H1 (cell line): ENCODE data around the gene MLLT6. TPM values are rescaled to one million over a fixed set of nuclear protein-coding genes. Genes with fewer than 3 reads are reported as not detected.

ENCODE experiments used
- CTCF ChIA-PET: fragments of 300-600 bp; sonication (Branson Sonifier 250); formaldehyde crosslinking; loops from one replicate; lab custom pipeline; 2021; ENCODE audit not compliant: partially characterized antibody; lab: Charles Lee
- POLR2A ChIA-PET: fragments of 300-600 bp; sonication (Branson Sonifier 250); formaldehyde crosslinking; loops from one replicate; lab custom pipeline; 2021; ENCODE audit warnings: inconsistent platforms; ENCODE audit not compliant: partially characterized antibody; lab: Charles Lee
- DNase-seq, 2 experiments: peaks; one replicate each; pipeline versions ENCODE4 v3.0.0 to v3.0.0-alpha.2; 2010 to 2022; ENCODE audit warnings: low spot score in 2 of 2, low read depth in 1 of 2, mixed read lengths in 1 of 2
- FAIRE-seq: peaks from 2 replicates; lab custom pipeline; 2011; peaks lifted over from hg19 to GRCh38; lab: Jason Lieb, UNC
- H2AFZ ChIP-seq: 2 replicates; pipeline ENCODE4 v1.8.1; 2012; ENCODE audit warnings: low read length, inconsistent platforms
- H2AK5ac ChIP-seq: 2 replicates; pipeline ENCODE4 v1.6.1; 2013; ENCODE audit warnings: low read depth, low read length
- H2BK120ac ChIP-seq: replicated peaks from 2 replicates; pipeline ENCODE3; 2013; ENCODE audit warnings: low read depth, low read length, inconsistent platforms
- H2BK12ac ChIP-seq: 2 replicates; pipeline ENCODE4 v1.6.1; 2013; ENCODE audit warnings: low read depth, low read length
- H2BK15ac ChIP-seq: 2 replicates; pipeline ENCODE4 v1.6.1; 2013; ENCODE audit warnings: low read length
- H2BK20ac ChIP-seq: 2 replicates; pipeline ENCODE4 v1.6.1; 2013; ENCODE audit warnings: low read length
- H2BK5ac ChIP-seq: 2 replicates; pipeline ENCODE4 v1.6.1; 2013; ENCODE audit warnings: low read depth, low read length
- H3K14ac ChIP-seq: 2 replicates; pipeline ENCODE4 v1.6.1; 2013; ENCODE audit warnings: inconsistent platforms; ENCODE audit not compliant: insufficient read length
- H3K18ac ChIP-seq: 2 replicates; pipeline ENCODE4 v1.6.1; 2013; ENCODE audit warnings: low read length; ENCODE audit errors: extremely low read depth
- H3K23ac ChIP-seq: 2 replicates; pipeline ENCODE4 v1.6.1; 2013; ENCODE audit warnings: inconsistent platforms; ENCODE audit not compliant: insufficient read length
- H3K23me2 ChIP-seq: 2 replicates; pipeline ENCODE4 v1.6.1; 2013; ENCODE audit warnings: low read depth, low read length
- H3K27ac ChIP-seq: 2 replicates; pipeline ENCODE4 v1.6.1; 2011; ENCODE audit warnings: low read depth, low read length, inconsistent platforms
- H3K27me3 ChIP-seq, 4 experiments: replicated peaks in 1 of 4; 1 replicate in 1 of 4; 2 replicates in 3 of 4; pipeline versions ENCODE4 v1.6.1 to v1.8.1; 2011 to 2013; ENCODE audit warnings: low read length in 3 of 4, mild to moderate bottlenecking in 3 of 4, inconsistent platforms in 2 of 4, mixed read lengths in 2 of 4, moderate library complexity in 1 of 4; ENCODE audit not compliant: control insufficient read depth in 3 of 4, insufficient read depth in 3 of 4; ENCODE audit errors: extremely low read depth in 1 of 4
- H3K36me3 ChIP-seq, 4 experiments: 2 replicates each; pipeline versions ENCODE4 v1.6.1 to v1.8.1; 2011 to 2013; ENCODE audit warnings: mild to moderate bottlenecking in 4 of 4, low read length in 3 of 4, moderate library complexity in 2 of 4, control low read depth in 1 of 4, inconsistent platforms in 1 of 4; ENCODE audit not compliant: insufficient read depth in 4 of 4, control insufficient read depth in 2 of 4
- H3K4ac ChIP-seq: replicated peaks from 2 replicates; pipeline ENCODE3; 2013; ENCODE audit warnings: low read length, low read depth, mixed read lengths, inconsistent platforms; ENCODE audit not compliant: insufficient read length
- H3K4me1 ChIP-seq, 4 experiments: replicated peaks in 1 of 4; 1 replicate in 1 of 4; 2 replicates in 3 of 4; pipeline versions ENCODE4 v1.6.1 to v1.8.1; 2011 to 2013; ENCODE audit warnings: low read length in 3 of 4, inconsistent platforms in 2 of 4, mixed read lengths in 1 of 4; ENCODE audit not compliant: insufficient read depth in 4 of 4, control insufficient read depth in 3 of 4
- H3K4me2 ChIP-seq, 2 experiments: 2 replicates each; pipeline versions ENCODE4 v1.6.1 to v1.8.1; 2011 to 2013; ENCODE audit warnings: low read depth in 2 of 2, low read length in 2 of 2, control low read depth in 1 of 2, inconsistent platforms in 1 of 2, mild to moderate bottlenecking in 1 of 2; ENCODE audit not compliant: insufficient read depth in 1 of 2
- H3K4me3 ChIP-seq, 4 experiments: fragments of 200-600, 300-600 bp in 1 of 4; sonication (generic), shearing (Covaris generic), sonication (Bioruptor Twin) in 1 of 4; 2 replicates each; pipeline versions ENCODE4 v1.5.1 to v1.8.1; 2011 to 2016; ENCODE audit warnings: low read length in 4 of 4, low read depth in 3 of 4, control low read depth in 2 of 4, inconsistent platforms in 2 of 4, mild to moderate bottlenecking in 2 of 4, mixed read lengths in 1 of 4, moderate library complexity in 1 of 4; ENCODE audit not compliant: insufficient read depth in 2 of 4; ENCODE audit errors: extremely low read depth in 1 of 4
- H3K56ac ChIP-seq: replicated peaks from 2 replicates; pipeline ENCODE3; 2013; ENCODE audit warnings: low read depth, mild to moderate bottlenecking, mixed read lengths, low read length, inconsistent platforms; ENCODE audit not compliant: insufficient read length
- H3K79me1 ChIP-seq: 2 replicates; pipeline ENCODE4 v1.6.1; 2013; ENCODE audit warnings: low read depth, low read length, control low read depth
- H3K79me2 ChIP-seq, 2 experiments: 2 replicates each; pipeline versions ENCODE4 v1.6.1 to v1.8.1; 2012 to 2013; ENCODE audit warnings: low read length in 2 of 2, mild to moderate bottlenecking in 2 of 2, inconsistent platforms in 1 of 2; ENCODE audit not compliant: insufficient read depth in 2 of 2, control insufficient read depth in 1 of 2
- H3K9ac ChIP-seq, 4 experiments: replicated peaks in 1 of 4; 1 replicate in 1 of 4; 2 replicates in 3 of 4; pipeline versions ENCODE4 v1.6.1 to v1.8.1; 2011 to 2013; ENCODE audit warnings: low read depth in 3 of 4, low read length in 3 of 4, control low read depth in 2 of 4, mild to moderate bottlenecking in 2 of 4, moderate library complexity in 2 of 4, inconsistent platforms in 1 of 4; ENCODE audit errors: extremely low read depth in 1 of 4
- H3K9me3 ChIP-seq, 2 experiments: 2 replicates each; pipeline versions ENCODE4 v1.6.1 to v1.8.1; 2012 to 2013; ENCODE audit warnings: mild to moderate bottlenecking in 2 of 2, moderate library complexity in 2 of 2, control low read depth in 1 of 2, inconsistent platforms in 1 of 2, low read depth in 1 of 2, low read length in 1 of 2, mixed read lengths in 1 of 2; ENCODE audit not compliant: insufficient read depth in 2 of 2
- H4K20me1 ChIP-seq, 2 experiments: replicated peaks in 1 of 2; 2 replicates each; pipeline versions ENCODE3 to v1.8.1; 2011 to 2013; ENCODE audit warnings: inconsistent platforms in 2 of 2, low read length in 2 of 2, mild to moderate bottlenecking in 1 of 2; ENCODE audit not compliant: insufficient read depth in 2 of 2, control insufficient read depth in 1 of 2
- H4K5ac ChIP-seq: 2 replicates; pipeline ENCODE4 v1.6.1; 2013; ENCODE audit warnings: low read length, low read depth, mixed read lengths, inconsistent platforms; ENCODE audit not compliant: insufficient read length
- H4K8ac ChIP-seq: 2 replicates; pipeline ENCODE4 v1.8.0; 2013; ENCODE audit warnings: mild to moderate bottlenecking, moderate library complexity, low read length, inconsistent platforms; ENCODE audit not compliant: insufficient read depth; ENCODE audit errors: extremely low read depth
- H4K91ac ChIP-seq: replicated peaks from 2 replicates; pipeline ENCODE3; 2013; ENCODE audit warnings: low read length, mixed read lengths, inconsistent platforms; ENCODE audit not compliant: insufficient read length
- BACH1 ChIP-seq: IDR thresholded peaks from 2 replicates; pipeline ENCODE4 v1.6.1; 2012; ENCODE audit warnings: low read length, improper control_type of control experiment
- BRCA1 ChIP-seq: IDR thresholded peaks from 2 replicates; pipeline ENCODE4 v1.6.1; 2012; ENCODE audit warnings: low read depth, low read length, improper control_type of control experiment
- E2F6 ChIP-seq: IDR thresholded peaks from 2 replicates; pipeline ENCODE4 v1.6.1; 2012; ENCODE audit warnings: inconsistent platforms
- JUND ChIP-seq: IDR thresholded peaks from 2 replicates; pipeline ENCODE4 v1.6.1; 2011; ENCODE audit warnings: mild to moderate bottlenecking, improper control_type of control experiment, low read length
- RBBP5 ChIP-seq: IDR thresholded peaks from 2 replicates; pipeline ENCODE4 v1.7.1; 2012; ENCODE audit warnings: low read depth, mild to moderate bottlenecking, inconsistent platforms, low read length, moderate library complexity, borderline replicate concordance
- RFX5 ChIP-seq: IDR thresholded peaks from 2 replicates; pipeline ENCODE4 v1.6.1; 2011; ENCODE audit warnings: low read depth, low read length, improper control_type of control experiment, borderline replicate concordance
- SIRT6 ChIP-seq: IDR thresholded peaks from one replicate; pipeline ENCODE4 v1.7.1; 2012; ENCODE audit warnings: low read length, inconsistent platforms
- TAF7 ChIP-seq: optimal IDR thresholded peaks from 2 replicates; pipeline ENCODE3; 2011; ENCODE audit warnings: low read depth, mild to moderate bottlenecking, inconsistent platforms, low read length, moderate library complexity, borderline replicate concordance
- WGBS, 2 experiments: shearing (Covaris generic) in 1 of 2; methylation state at CpG; one replicate each; pipeline versions ENCODE4 v1.1.6 to v1.1.7; 2013 to 2015; ENCODE audit warnings: low lambda C conversion rate in 2 of 2, mixed read lengths in 2 of 2, inconsistent platforms in 1 of 2, low coverage in 1 of 2, missing lambda C conversion rate in 1 of 2; ENCODE audit not compliant: insufficient replicate concordance in 2 of 2, insufficient coverage in 1 of 2, insufficient read length in 1 of 2; ENCODE audit errors: extremely low coverage in 1 of 2, missing lambda C conversion rate in 1 of 2; 5-methylcytosine and 5-hydroxymethylcytosine counted together
- polyA plus RNA-seq, 7 experiments: library from polyadenylated mRNA; depleted of rRNA in 3 of 7; stranded (reverse) in 5 of 7; unstranded in 2 of 7; fragments of >200 nt in 5 of 7; fragments of 200-250 nt in 2 of 7; gene quantifications; 1 replicate in 5 of 7; 2 replicates in 1 of 7; 4 replicates in 1 of 7; pipeline versions ENCODE4 v1.2.1 to v1.2.3, GENCODE V29; 2011 to 2013; ENCODE audit warnings: missing spikeins in 2 of 7, mixed read lengths in 2 of 7
- total RNA-seq: library from RNA; stranded (reverse); fragmentation: NEBNext Ultra II Directional; extraction: Animal tissue kit (Norgen Biotek cat#: 25700); gene quantifications from 2 replicates; pipeline ENCODE4 v1.2.1, GENCODE V29; 2021

The MLLT6 gene
- total and polyA plus RNA-seq, 2 of the 8 experiments (the other 6 are each of a cell fraction or from before 2014, with no cell fraction given): 6.5 to 8.0 TPM

GRCh38 chr17:38663964-38664644 lies 41.0 kb upstream of the MLLT6 start:
- Histone ChIP-seq H3K4me2 (no peak overlapping the region), H3K23me2 (no peaks in the 10 kb centered on the region), H3K23ac (no peak overlapping the region), H3K56ac (no peak overlapping the region), H4K5ac (no peak overlapping the region), H3K4me1 (peaks cover 0 to 6% (median 3%) of the 10 kb centered on the region in 4 experiments; a peak in 4 of 7 replicates), H3K27me3 (peaks cover 11 to 19% (median 16%) of the 10 kb centered on the region in 4 experiments), H2BK15ac (peak overlapping the region; percentile 95), H3K14ac (no peak overlapping the region), H3K79me1 (no peaks in the 10 kb centered on the region), H4K8ac (no peak overlapping the region), H4K91ac (peak overlapping the region; percentile 14), H3K9me3 (no peaks in the 10 kb centered on the region), H3K4me3 (no peak overlapping the region), H3K27ac (no peak overlapping the region), H2AFZ (no peak overlapping the region), H2BK120ac (no peak overlapping the region), H3K36me3 (no peaks in the 10 kb centered on the region), H4K20me1 (peaks cover 0 to 3% of the 10 kb centered on the region in 2 experiments), H2BK5ac (peak overlapping the region; percentile 30; the same call in 1 of the 2 replicates), H2BK12ac (peak overlapping the region; percentile 94), H3K9ac (no peak overlapping the region), H3K79me2 (no peaks in the 10 kb centered on the region), H3K18ac (peak overlapping the region; percentile 71), H2AK5ac (no peak overlapping the region), H2BK20ac (peak overlapping the region; percentile 67), H3K4ac (no peak overlapping the region)
- CTCF ChIA-PET: interaction anchor here (0.7 to 29.5 kb wide), 24 partner anchors 7 to 511 kb away, joined by 3 to 795 read pairs (median 8); partner anchors contain the start of genes EPOP and SRCIN1
- POLR2A ChIA-PET: interaction anchor here (1.2 to 1.6 kb wide), 6 partner anchors 57 to 100 kb away, joined by 3 to 10 read pairs (median 4); no protein-coding TSS in a partner anchor
- FAIRE-seq (no peak), DNase-seq (no peak)
- WGBS, 2 experiments: 82% methylated on average over 4 of the region's 9 CpGs; no CpG with 5 or more reads in 1 of the 2 experiments
- TF ChIP-seq BRCA1 (no peak), RBBP5 (no peak), TAF7 (no peak), E2F6 (no peak), RFX5 (no peak), SIRT6 (no peak), JUND (no peak), BACH1 (no peak)
